Measurements from ENCODE around the gene RTP1. TPM values are rescaled to one million over a fixed set of nuclear protein-coding genes. Genes with fewer than 3 reads are reported as not detected.
"Not testable (repeated sequence)": the region's sequence is repeated elsewhere in the genome, so short reads cannot be mapped to it uniquely, and the experiment has no call there.

The RTP1 gene
- total RNA-seq, 1 donor from 2014 or later, result not detected

DNA sequence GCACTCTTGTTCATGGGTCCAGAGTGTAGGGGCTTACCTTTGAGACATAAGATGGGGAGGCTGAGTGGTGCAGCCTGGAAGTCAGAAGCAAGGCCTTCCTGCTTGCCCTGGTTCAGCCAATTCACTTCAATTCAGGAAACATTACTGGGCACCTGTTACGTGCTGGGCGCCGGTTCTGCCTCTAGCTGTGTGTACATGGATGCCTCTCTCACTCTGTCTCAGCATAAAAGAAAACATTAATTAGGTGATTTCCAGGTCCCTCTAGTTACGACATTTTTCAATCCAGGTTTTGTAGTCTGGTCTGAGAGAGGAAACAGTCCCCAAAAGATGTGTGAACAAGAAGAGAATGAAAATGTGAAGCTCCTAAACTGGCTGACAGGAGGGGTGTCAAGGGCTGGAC is 1.2 kb downstream of the RTP1 start:
- Mint-ChIP-seq H3K9me3 (no peaks in the 10 kb centered on the region), H3K27me3 (ENCODE audit: low read depth) (peaks cover 10% of the 10 kb centered on the region), H3K4me3 (no peak overlapping the region), H3K36me3 (ENCODE audit: low read depth) (no peaks in the 10 kb centered on the region), H3K27ac (ENCODE audit: unreplicated experiment) (no peak overlapping the region), H3K4me1 (no peaks in the 10 kb centered on the region)
- no peak for DNase-seq (ENCODE audit: low read depth, low spot score)
- no peak for TF ChIP-seq CTCF (conservative IDR thresholded peaks at IDR 0.05)

DNA sequence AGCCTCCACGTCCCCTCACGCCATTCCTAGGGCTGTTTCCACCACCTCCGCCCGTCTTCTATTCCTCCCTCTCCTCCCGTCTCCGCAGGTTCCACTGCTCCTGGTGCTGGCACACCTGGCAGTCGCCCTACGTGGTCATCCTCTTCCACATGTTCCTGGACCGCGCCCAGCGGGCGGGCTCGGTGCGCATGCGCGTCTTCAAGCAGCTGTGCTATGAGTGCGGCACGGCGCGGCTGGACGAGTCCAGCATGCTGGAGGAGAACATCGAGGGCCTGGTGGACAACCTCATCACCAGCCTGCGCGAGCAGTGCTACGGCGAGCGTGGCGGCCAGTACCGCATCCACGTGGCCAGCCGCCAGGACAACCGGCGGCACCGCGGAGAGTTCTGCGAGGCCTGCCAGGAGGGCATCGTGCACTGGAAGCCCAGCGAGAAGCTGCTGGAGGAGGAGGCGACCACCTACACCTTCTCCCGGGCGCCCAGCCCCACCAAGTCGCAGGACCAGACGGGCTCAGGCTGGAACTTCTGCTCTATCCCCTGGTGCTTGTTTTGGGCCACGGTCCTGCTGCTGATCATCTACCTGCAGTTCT is 2.3 kb downstream of the RTP1 start:
- not testable (repeated sequence) for H3K36me3 Mint-ChIP-seq (ENCODE audit: low read depth); H3K4me1 Mint-ChIP-seq; DNase-seq (ENCODE audit: low read depth, low spot score); H3K27ac Mint-ChIP-seq (ENCODE audit: unreplicated experiment); H3K4me3 Mint-ChIP-seq; H3K27me3 Mint-ChIP-seq (ENCODE audit: low read depth); H3K9me3 Mint-ChIP-seq

DNA sequence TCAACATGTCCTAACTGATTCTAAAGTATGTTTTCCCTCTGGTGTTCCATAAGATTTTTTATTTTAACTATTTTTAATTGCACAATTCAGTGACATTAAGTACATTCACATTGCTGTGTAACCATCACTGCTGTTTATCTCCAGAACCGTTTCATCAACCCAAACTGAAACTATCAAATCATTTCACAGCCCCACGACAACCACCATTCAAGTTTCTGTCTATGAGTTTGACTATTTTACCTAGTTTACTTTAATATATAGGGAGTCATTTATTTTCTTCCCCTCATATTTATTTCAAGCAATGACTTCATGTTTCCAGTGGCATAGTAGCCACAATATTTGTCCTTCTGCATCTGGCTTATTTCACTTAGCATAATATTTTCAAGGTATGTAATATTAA is 8.4 kb downstream of the RTP1 start:
- DNase-seq (ENCODE audit: low read depth, low spot score), result no peak
- peaks cover 5% of the 10 kb centered on the region for H3K36me3 Mint-ChIP-seq (ENCODE audit: low read depth)
- H3K4me1 Mint-ChIP-seq, result peaks cover 7% of the 10 kb centered on the region
- H3K4me3 Mint-ChIP-seq, result no peak overlapping the region
- TF ChIP-seq CTCF (conservative IDR thresholded peaks at IDR 0.05), result no peak
- H3K27ac Mint-ChIP-seq (ENCODE audit: unreplicated experiment), result no peak overlapping the region
- peaks cover 4% of the 10 kb centered on the region for H3K9me3 Mint-ChIP-seq
- H3K27me3 Mint-ChIP-seq (ENCODE audit: low read depth), result peaks cover 4% of the 10 kb centered on the region

- Mint-ChIP-seq H3K27me3 (ENCODE audit: low read depth) (peaks cover 4% of the 10 kb centered on the region), H3K27ac (ENCODE audit: unreplicated experiment) (no peak overlapping the region), H3K4me3 (no peak overlapping the region), H3K4me1 (peaks cover 7% of the 10 kb centered on the region), H3K36me3 (ENCODE audit: low read depth) (peaks cover 5% of the 10 kb centered on the region), H3K9me3 (peaks cover 10% of the 10 kb centered on the region)
- no peak for DNase-seq (ENCODE audit: low read depth, low spot score)
- no peak for TF ChIP-seq CTCF (conservative IDR thresholded peaks at IDR 0.05)
Observed at GRCh38 chr3:187207062-187207461, 9.8 kb downstream of the RTP1 start.

GRCh38 chr3:187207624-187208023 is 10.3 kb downstream of the RTP1 start:
- Mint-ChIP-seq H3K27ac (ENCODE audit: unreplicated experiment) (no peak overlapping the region), H3K9me3 (peaks cover 10% of the 10 kb centered on the region), H3K4me3 (no peak overlapping the region), H3K4me1 (peaks cover 7% of the 10 kb centered on the region), H3K36me3 (ENCODE audit: low read depth) (peaks cover 5% of the 10 kb centered on the region), H3K27me3 (ENCODE audit: low read depth) (peaks cover 3% of the 10 kb centered on the region)
- no peak for DNase-seq (ENCODE audit: low read depth, low spot score)
- TF ChIP-seq CTCF (conservative IDR thresholded peaks at IDR 0.05), result no peak

DNA sequence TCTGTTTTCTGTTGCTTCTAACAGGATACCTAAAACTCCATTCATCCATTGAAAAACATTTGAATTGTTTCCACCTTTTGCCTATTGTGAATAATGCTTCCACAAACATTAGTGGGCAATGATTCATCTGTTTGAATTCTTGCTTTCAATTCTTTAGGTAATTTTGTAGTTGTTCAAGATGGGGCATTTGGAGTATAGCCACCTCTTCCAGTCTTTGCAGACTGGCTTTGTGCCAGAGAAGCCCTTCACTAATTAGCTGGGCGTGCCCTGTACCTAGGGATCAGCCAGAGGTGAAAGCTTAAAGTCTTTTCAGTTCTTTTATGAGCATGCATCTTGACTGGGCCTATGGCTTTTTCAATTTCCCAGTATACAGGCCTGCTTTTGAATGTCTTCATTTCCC is 10.9 kb downstream of the RTP1 start:
- H3K27ac Mint-ChIP-seq (ENCODE audit: unreplicated experiment), result no peak overlapping the region
- H3K4me3 Mint-ChIP-seq, result no peak overlapping the region
- H3K36me3 Mint-ChIP-seq (ENCODE audit: low read depth), result peaks cover 5% of the 10 kb centered on the region
- no peak for DNase-seq (ENCODE audit: low read depth, low spot score)
- H3K27me3 Mint-ChIP-seq (ENCODE audit: low read depth), result peaks cover under 1% of the 10 kb centered on the region
- peaks cover 10% of the 10 kb centered on the region for H3K9me3 Mint-ChIP-seq
- peaks cover 7% of the 10 kb centered on the region for H3K4me1 Mint-ChIP-seq
- TF ChIP-seq CTCF (conservative IDR thresholded peaks at IDR 0.05), result no peak

Measured in neural crest cell (in vitro differentiated cells).